OCI-LY3 (cell line): ENCODE data around the gene TSACC.

Source experiments
- CTCF ChIP-seq: fragments of 200-600, 300-600 bp; sonication (generic); IDR thresholded peaks from 2 replicates; pipeline ENCODE4 v1.5.1; 2014; ENCODE audit warnings: antibody characterized with exemption, low read length, low read depth
- EZH2phosphoT487 ChIP-seq: fragments of 200-600 bp; shearing (Covaris generic); IDR thresholded peaks from 2 replicates; pipeline ENCODE4 v1.6.1; 2018; ENCODE audit warnings: antibody characterized with exemption, mixed run types, low read depth

GRCh38 chr1:156319664-156320063 lies 18.7 kb upstream of the TSACC start:
- peak; percentile 69 for TF ChIP-seq CTCF
- TF ChIP-seq EZH2phosphoT487, result no peak
